GM12878 (cell line): ENCODE results near the gene ECM1. TPM values are rescaled to one million over a fixed set of nuclear protein-coding genes. Genes with fewer than 3 reads are reported as not detected.

Source experiments
- BCL3 ChIP-seq: IDR thresholded peaks from 2 replicates; pipeline ENCODE4 v1.6.1; 2011; ENCODE audit warnings: borderline replicate concordance, low read depth, mild to moderate bottlenecking, moderate library complexity, low read length; ENCODE audit not compliant: insufficient read depth, poor library complexity, severe bottlenecking
- EED ChIP-seq: sonication (generic); IDR thresholded peaks from 2 replicates; pipeline ENCODE4 v1.6.1; 2016; ENCODE audit warnings: antibody characterized with exemption, low read depth
- FOXK2 ChIP-seq: fragments of 450-650 bp; IDR thresholded peaks from 2 replicates; pipeline ENCODE4 v1.6.1; 2017; ENCODE audit warnings: mild to moderate bottlenecking, moderate library complexity
- JUNB ChIP-seq: IDR thresholded peaks from 2 replicates; pipeline ENCODE4 v1.6.1; 2016; ENCODE audit warnings: antibody characterized with exemption, mild to moderate bottlenecking
- JUND ChIP-seq: IDR thresholded peaks from 2 replicates; pipeline ENCODE4 v1.6.1; 2012; ENCODE audit warnings: low read depth, mild to moderate bottlenecking, low read length, improper control_type of control experiment, moderate library complexity
- MXI1 ChIP-seq: fragments of 150-350 bp; IDR thresholded peaks from 2 replicates; pipeline ENCODE4 v1.6.1; 2011; ENCODE audit warnings: low read depth, mild to moderate bottlenecking, inconsistent platforms, low read length, improper control_type of control experiment
- NFXL1 ChIP-seq: fragments of 450-650 bp; IDR thresholded peaks from 2 replicates; pipeline ENCODE4 v1.6.1; 2017; ENCODE audit warnings: antibody characterized with exemption, mild to moderate bottlenecking, borderline replicate concordance
- POLR2AphosphoS2 ChIP-seq: IDR thresholded peaks from 2 replicates; pipeline ENCODE4 v1.6.1; 2011; ENCODE audit warnings: low read depth, mild to moderate bottlenecking, low read length, improper control_type of control experiment, moderate library complexity
- POLR2AphosphoS5 ChIP-seq: IDR thresholded peaks from 2 replicates; pipeline ENCODE4 v1.6.1; 2011; ENCODE audit warnings: mild to moderate bottlenecking, low read length, inconsistent platforms
- PRDM15 ChIP-seq: fragments of 450-650 bp; formaldehyde crosslinking; IDR thresholded peaks from 2 replicates; pipeline ENCODE4 v1.4.0; 2020; ENCODE audit warnings: mild to moderate bottlenecking, moderate library complexity
- SIN3A ChIP-seq: IDR thresholded peaks from 2 replicates; pipeline ENCODE4 v1.6.1; 2012; ENCODE audit warnings: low read depth, low read length, improper control_type of control experiment
- SKIL ChIP-seq: fragments of 450-650 bp; IDR thresholded peaks from 2 replicates; pipeline ENCODE4 v1.6.1; 2017; ENCODE audit warnings: mild to moderate bottlenecking, low read depth, inconsistent platforms; ENCODE audit not compliant: poor library complexity, severe bottlenecking
- SP1 ChIP-seq: IDR thresholded peaks from one replicate; pipeline ENCODE4 v1.6.1; 2011; ENCODE audit warnings: low read depth, low read length
- STAT3 ChIP-seq: IDR thresholded peaks from 2 replicates; pipeline ENCODE4 v1.6.1; 2011; ENCODE audit warnings: low read depth, low read length, improper control_type of control experiment
- SUPT20H ChIP-seq: IDR thresholded peaks from 2 replicates; pipeline ENCODE4 v1.6.1; 2011; ENCODE audit warnings: low read depth, mild to moderate bottlenecking, low read length, moderate library complexity, borderline replicate concordance; ENCODE audit not compliant: control insufficient read depth
- SUZ12 ChIP-seq: fragments of 200-600 bp; sonication (generic); IDR thresholded peaks from one replicate; pipeline ENCODE4 v1.6.1; 2018; ENCODE audit warnings: antibody characterized with exemption, mild to moderate bottlenecking; ENCODE audit not compliant: unreplicated experiment
- TARDBP ChIP-seq: IDR thresholded peaks from 2 replicates; pipeline ENCODE4 v1.6.1; 2016; ENCODE audit warnings: borderline replicate concordance
- YBX1 ChIP-seq: fragments of 450-650 bp; IDR thresholded peaks from 2 replicates; pipeline ENCODE4 v1.6.1; 2016; ENCODE audit warnings: antibody characterized with exemption
- ZNF384 ChIP-seq: IDR thresholded peaks from 2 replicates; pipeline ENCODE4 v1.6.1; 2012; ENCODE audit warnings: low read depth, mild to moderate bottlenecking, low read length, improper control_type of control experiment, borderline replicate concordance
- polyA plus RNA-seq, 11 experiments: library from polyadenylated mRNA; depleted of rRNA in 4 of 11; unstranded in 6 of 11; stranded (reverse) in 5 of 11; fragments of >200 nt; fragmentation: Nextera tagmentation in 4 of 11; fragmentation: Illumina TruSeq in 1 of 11; extraction: Ambion mirVana in 4 of 11; extraction: Trizol in 1 of 11; gene quantifications; 1 replicate in 1 of 11; 2 replicates in 10 of 11; pipeline versions ENCODE4 v1.2.1 to v1.2.3, GENCODE V29; 2011 to 2016; ENCODE audit warnings: inconsistent platforms in 2 of 11, missing spikeins in 2 of 11, low read depth in 1 of 11
- total RNA-seq, 4 experiments: library from RNA; depleted of rRNA in 3 of 4; stranded (reverse); fragments of >200 nt in 3 of 4; fragmentation: Illumina TruSeq in 1 of 4; extraction: Trizol in 1 of 4; gene quantifications; 2 replicates each; pipeline versions ENCODE4 v1.2.1 to v1.2.3, GENCODE V29; 2013 to 2021
- TF ChIP-seq, protein P1 (sequence below): IDR thresholded peaks from 2 replicates; pipeline ENCODE4 v1.6.1; 2011; ENCODE audit warnings: borderline replicate concordance, low read depth, mild to moderate bottlenecking, moderate library complexity, mixed read lengths, low read length; ENCODE audit not compliant: insufficient read depth; ENCODE audit errors: extremely low read length
- TF ChIP-seq, protein P2 (sequence below): IDR thresholded peaks from 2 replicates; pipeline ENCODE4 v1.6.1; 2012; ENCODE audit warnings: low read depth, low read length, improper control_type of control experiment

Gene ECM1
- total and polyA plus RNA-seq, 10 of the 15 experiments (the other 5 are each of a cell fraction or from before 2014, with no cell fraction given): 0.06 to 1.3 (median 0.60) TPM

DNA sequence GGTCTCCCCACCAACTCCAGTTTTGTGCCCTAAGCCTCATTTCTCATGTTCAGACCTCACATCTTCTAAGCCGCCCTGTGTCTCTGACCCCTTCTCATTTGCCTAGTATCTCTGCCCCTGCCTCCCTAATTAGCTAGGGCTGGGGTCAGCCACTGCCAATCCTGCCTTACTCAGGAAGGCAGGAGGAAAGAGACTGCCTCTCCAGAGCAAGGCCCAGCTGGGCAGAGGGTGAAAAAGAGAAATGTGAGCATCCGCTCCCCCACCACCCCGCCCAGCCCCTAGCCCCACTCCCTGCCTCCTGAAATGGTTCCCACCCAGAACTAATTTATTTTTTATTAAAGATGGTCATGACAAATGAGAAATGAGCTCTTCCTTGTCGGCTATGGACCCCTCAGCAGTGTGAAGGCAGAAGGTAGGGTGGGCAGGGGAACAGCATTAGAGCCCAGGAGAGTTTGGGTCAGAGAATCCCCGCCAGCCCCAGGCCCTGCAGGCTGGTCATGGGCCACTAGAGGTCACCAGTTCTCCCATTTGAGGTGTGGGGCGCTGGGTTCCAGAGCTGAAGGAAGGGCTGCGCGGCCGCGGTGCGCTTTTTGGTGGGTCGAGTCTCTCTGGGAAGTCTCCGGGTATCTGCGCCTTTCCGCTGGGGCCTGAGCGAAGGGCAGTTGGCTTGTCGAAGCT, 52.8 kb downstream of the ECM1 start (continued):
- no peak for TF ChIP-seq SP1
- TF ChIP-seq BCL3: no peak
- TF ChIP-seq NFXL1: no peak
- TF ChIP-seq ZNF384: no peak
- no peak for TF ChIP-seq SUZ12
- no peak; the same call in 1 of the 2 replicates for TF ChIP-seq EED
- TF ChIP-seq, protein P1, sequence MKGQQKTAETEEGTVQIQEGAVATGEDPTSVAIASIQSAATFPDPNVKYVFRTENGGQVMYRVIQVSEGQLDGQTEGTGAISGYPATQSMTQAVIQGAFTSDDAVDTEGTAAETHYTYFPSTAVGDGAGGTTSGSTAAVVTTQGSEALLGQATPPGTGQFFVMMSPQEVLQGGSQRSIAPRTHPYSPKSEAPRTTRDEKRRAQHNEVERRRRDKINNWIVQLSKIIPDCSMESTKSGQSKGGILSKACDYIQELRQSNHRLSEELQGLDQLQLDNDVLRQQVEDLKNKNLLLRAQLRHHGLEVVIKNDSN: no peak
- TF ChIP-seq SIN3A: peak; percentile 41; the same call in 1 of the 2 replicates
- TF ChIP-seq PRDM15 (CRISPR knock-in tag): no peak
- no peak for TF ChIP-seq POLR2AphosphoS2
- TF ChIP-seq YBX1: no peak
- no peak for TF ChIP-seq JUNB
- TF ChIP-seq SKIL: peak; percentile 53
- no peak for TF ChIP-seq TARDBP
- TF ChIP-seq JUND: no peak
- TF ChIP-seq POLR2AphosphoS5: no peak
- peak; percentile 55; the same call in 1 of the 2 replicates for TF ChIP-seq MXI1
- no peak for TF ChIP-seq SUPT20H
- TF ChIP-seq FOXK2: no peak
- TF ChIP-seq STAT3: no peak
- TF ChIP-seq, protein P2, sequence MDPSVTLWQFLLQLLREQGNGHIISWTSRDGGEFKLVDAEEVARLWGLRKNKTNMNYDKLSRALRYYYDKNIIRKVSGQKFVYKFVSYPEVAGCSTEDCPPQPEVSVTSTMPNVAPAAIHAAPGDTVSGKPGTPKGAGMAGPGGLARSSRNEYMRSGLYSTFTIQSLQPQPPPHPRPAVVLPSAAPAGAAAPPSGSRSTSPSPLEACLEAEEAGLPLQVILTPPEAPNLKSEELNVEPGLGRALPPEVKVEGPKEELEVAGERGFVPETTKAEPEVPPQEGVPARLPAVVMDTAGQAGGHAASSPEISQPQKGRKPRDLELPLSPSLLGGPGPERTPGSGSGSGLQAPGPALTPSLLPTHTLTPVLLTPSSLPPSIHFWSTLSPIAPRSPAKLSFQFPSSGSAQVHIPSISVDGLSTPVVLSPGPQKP: no peak
